Mesothelial cell of epicardium (in vitro differentiated cells): ENCODE measurements around the gene C1orf56. TPM values are rescaled to one million over a fixed set of nuclear protein-coding genes. Genes with fewer than 3 reads are reported as not detected.
A peak's percentile ranks its signal among the peaks of the same experiment; 100 is the strongest.

Source experiments
- DNase-seq, 2 experiments: peaks; one replicate each; pipeline ENCODE4 v3.0.0; 2021; ENCODE audit warnings: low spot score in 2 of 2; ENCODE audit not compliant: unreplicated experiment in 2 of 2
- H3K27ac Mint-ChIP-seq: 2 replicates; pipeline ENCODE4 v1.8.0; 2021; ENCODE audit warnings: mixed read lengths
- H3K27me3 Mint-ChIP-seq: 2 replicates; pipeline ENCODE4 v1.8.0; 2021; ENCODE audit warnings: low read depth, mixed read lengths
- H3K36me3 Mint-ChIP-seq: 2 replicates; pipeline ENCODE4 v1.8.0; 2021; ENCODE audit warnings: mixed read lengths
- H3K4me1 Mint-ChIP-seq: 2 replicates; pipeline ENCODE4 v1.8.0; 2021; ENCODE audit warnings: mixed read lengths
- H3K4me3 Mint-ChIP-seq: 2 replicates; pipeline ENCODE4 v1.8.0; 2021; ENCODE audit warnings: mild to moderate bottlenecking, moderate library complexity, mixed read lengths
- H3K9me3 Mint-ChIP-seq: 2 replicates; pipeline ENCODE4 v1.8.0; 2021; ENCODE audit warnings: mixed read lengths
- total RNA-seq: library from RNA; stranded (reverse); gene quantifications from 3 replicates; pipeline ENCODE4 v1.2.1, GENCODE V29; 2021
- TF ChIP-seq, protein P1 (sequence below): fragments of 200-600 bp; sonication (generic); IDR thresholded peaks from one replicate; pipeline ENCODE4 v1.5.0; 2021; ENCODE audit warnings: antibody characterized with exemption; ENCODE audit not compliant: unreplicated experiment

Gene C1orf56
- total RNA-seq, 1 donor from 2014 or later: 4.2 TPM

DNA sequence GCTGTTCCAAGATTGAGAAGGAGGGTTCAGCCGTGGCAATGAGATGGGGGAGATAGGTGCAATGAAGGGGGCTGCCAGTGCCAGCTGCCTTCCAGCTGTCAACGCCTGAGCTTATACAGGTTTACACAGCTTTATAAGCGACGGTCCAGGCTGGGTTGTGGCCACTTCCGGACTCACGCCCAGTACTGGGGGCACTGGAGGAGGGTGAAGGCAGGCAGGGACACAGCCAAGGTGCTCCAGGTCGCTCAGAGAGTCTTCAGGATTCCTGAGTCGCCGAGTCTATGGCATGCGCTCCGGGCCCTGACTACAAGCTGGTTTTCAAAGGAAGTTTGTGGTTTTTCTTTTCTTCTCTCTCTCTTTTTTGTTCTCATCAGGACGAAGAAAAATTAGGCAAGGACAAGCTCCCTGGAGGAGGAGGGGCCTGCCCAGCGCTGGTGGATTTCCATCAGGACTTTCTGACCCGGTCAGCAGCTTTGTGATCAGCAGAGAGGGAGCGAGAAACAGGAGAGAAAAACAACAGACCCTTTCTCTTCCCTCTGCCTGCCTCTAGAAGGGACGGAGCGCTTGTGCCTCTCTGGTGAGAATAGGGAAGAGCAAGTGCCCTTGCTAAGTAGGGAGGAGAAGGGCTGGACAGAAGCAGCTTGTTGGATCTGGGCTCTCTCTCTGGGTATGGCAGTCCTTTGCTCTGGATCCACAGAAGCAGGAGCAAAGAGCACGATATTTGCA lies 41.1 kb upstream of the C1orf56 start, which contains the start of gene MINDY1:
MINDY1 (minus strand) TSS at position 576 of the 726 bp plus-strand sequence. CDS start 4,285 bp downstream, outside the sequence.
- Mint-ChIP-seq H3K36me3 (peaks cover 6% of the 10 kb centered on the region), H3K4me1 (peaks cover 70% of the 10 kb centered on the region), H3K9me3 (no peaks in the 10 kb centered on the region), H3K4me3 (peak within 1 kb of the TSS; percentile 97), H3K27me3 (no peaks in the 10 kb centered on the region), H3K27ac (peak within 1 kb of the TSS; percentile 100)
- TF ChIP-seq, protein P1, sequence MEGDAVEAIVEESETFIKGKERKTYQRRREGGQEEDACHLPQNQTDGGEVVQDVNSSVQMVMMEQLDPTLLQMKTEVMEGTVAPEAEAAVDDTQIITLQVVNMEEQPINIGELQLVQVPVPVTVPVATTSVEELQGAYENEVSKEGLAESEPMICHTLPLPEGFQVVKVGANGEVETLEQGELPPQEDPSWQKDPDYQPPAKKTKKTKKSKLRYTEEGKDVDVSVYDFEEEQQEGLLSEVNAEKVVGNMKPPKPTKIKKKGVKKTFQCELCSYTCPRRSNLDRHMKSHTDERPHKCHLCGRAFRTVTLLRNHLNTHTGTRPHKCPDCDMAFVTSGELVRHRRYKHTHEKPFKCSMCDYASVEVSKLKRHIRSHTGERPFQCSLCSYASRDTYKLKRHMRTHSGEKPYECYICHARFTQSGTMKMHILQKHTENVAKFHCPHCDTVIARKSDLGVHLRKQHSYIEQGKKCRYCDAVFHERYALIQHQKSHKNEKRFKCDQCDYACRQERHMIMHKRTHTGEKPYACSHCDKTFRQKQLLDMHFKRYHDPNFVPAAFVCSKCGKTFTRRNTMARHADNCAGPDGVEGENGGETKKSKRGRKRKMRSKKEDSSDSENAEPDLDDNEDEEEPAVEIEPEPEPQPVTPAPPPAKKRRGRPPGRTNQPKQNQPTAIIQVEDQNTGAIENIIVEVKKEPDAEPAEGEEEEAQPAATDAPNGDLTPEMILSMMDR: no peak
- DNase-seq: peak in 1 of 2 experiments; percentile 70

DNA sequence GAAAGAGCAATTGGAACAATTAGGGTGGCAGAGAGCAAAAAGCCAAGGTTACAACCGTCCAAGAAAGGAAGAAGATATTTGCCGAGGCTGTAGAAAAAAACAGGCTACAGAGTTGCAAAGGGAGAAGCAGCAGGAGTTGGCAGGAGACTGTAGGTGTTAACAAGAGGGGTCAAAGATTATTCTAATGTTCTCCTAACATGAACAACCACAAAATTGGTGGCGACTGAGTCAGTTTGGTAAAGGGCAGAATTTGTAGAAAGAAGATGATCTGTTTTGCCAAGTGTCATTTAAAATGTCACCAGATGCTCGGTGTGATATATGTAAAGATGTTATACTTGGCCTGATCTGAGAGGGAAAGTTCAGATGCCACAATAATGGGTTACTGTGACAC lies 39.7 kb upstream of the C1orf56 start:
- no peak for DNase-seq
- Mint-ChIP-seq H3K9me3 (no peaks in the 10 kb centered on the region), H3K36me3 (peaks cover 2% of the 10 kb centered on the region), H3K27me3 (no peaks in the 10 kb centered on the region), H3K4me1 (peaks cover 66% of the 10 kb centered on the region), H3K27ac (peak overlapping the region; percentile 100), H3K4me3 (peak overlapping the region; percentile 97)
- TF ChIP-seq, protein P1: no peak

DNA sequence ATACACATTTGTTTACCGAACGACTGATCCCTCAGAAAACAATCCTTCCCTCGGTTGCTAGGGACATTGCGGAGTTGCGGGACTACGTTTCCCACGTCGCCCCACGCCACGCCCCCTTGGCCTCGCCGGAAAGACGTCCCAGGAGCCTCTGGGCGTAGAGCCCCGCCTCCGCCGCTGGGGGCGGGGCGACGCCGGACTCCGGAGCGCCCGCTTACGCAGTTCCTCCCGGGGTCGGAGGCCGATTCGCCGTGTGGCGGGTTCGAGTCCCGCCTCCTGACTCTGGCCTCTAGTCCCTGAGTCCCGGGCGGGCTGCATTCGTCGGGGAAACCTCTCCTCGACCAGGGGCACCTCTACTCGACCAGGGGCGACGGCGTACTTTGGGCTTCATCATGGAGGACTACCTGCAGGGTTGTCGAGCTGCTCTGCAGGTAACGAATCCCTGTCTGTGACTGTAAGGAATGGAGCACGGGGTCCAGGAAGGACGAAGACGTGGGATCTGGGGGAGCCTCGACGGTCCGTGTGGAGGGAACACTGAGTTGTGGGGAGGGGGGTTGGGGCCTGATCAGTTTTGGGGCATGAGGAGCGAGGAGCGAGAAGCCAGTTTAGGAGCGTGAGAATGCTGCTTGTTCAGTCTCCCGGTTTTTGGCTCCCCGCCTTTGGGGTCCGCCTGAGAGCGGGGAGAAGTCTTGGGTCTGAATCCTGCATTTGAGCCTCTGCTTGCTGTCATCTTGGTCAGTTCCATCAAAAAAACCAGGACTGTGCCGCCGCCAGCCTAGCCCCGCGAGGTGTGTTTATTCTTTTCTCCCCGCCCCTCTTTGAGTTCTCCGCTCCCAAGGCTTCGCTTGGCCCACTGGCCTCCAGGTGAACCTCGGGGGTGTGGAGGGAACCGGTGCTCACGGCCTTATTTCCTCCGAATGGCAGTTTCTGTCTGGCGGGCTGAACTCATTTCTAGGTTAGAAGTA lies 39.0 kb upstream of the C1orf56 start, which contains the start of gene PRUNE1:
PRUNE1 (plus strand) TSS at position 206 of the 962 bp plus-strand sequence; CDS start at position 390, 184 bp downstream.
- H3K9me3 Mint-ChIP-seq: no peaks in the 10 kb centered on the region
- H3K4me3 Mint-ChIP-seq: peak within 1 kb of the TSS; percentile 97
- peaks cover 2% of the 10 kb centered on the region for H3K36me3 Mint-ChIP-seq
- peak within 1 kb of the TSS; percentile 100 for H3K27ac Mint-ChIP-seq
- H3K27me3 Mint-ChIP-seq: no peaks in the 10 kb centered on the region
- peak; percentile 89 to 91 for DNase-seq
- TF ChIP-seq, protein P1: no peak
- H3K4me1 Mint-ChIP-seq: peaks cover 64% of the 10 kb centered on the region

DNA sequence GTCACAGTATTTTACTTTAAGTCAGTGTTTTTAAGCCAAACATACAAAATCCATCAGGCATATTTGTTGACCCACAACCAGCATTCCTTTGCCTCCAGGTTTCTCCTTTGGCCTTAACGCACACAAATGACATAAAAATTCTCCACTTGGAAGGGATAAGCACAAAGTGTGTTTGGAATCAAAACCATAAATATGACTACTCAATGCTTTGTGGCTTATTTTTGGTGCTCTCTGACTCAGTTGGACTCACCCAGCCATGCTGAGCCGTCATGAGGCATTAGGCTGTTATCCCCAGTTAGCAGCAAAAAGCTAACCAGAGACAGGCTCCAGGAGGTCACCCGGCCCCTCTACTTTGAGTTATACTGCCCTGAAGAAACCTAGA lies 38.4 kb upstream of the C1orf56 start:
- DNase-seq: no peak
- Mint-ChIP-seq H3K4me1 (peaks cover 61% of the 10 kb centered on the region), H3K36me3 (peaks cover 2% of the 10 kb centered on the region), H3K4me3 (peak overlapping the region; percentile 97), H3K27ac (peak overlapping the region; percentile 100), H3K9me3 (no peaks in the 10 kb centered on the region), H3K27me3 (no peaks in the 10 kb centered on the region)
- TF ChIP-seq, protein P1: no peak

DNA sequence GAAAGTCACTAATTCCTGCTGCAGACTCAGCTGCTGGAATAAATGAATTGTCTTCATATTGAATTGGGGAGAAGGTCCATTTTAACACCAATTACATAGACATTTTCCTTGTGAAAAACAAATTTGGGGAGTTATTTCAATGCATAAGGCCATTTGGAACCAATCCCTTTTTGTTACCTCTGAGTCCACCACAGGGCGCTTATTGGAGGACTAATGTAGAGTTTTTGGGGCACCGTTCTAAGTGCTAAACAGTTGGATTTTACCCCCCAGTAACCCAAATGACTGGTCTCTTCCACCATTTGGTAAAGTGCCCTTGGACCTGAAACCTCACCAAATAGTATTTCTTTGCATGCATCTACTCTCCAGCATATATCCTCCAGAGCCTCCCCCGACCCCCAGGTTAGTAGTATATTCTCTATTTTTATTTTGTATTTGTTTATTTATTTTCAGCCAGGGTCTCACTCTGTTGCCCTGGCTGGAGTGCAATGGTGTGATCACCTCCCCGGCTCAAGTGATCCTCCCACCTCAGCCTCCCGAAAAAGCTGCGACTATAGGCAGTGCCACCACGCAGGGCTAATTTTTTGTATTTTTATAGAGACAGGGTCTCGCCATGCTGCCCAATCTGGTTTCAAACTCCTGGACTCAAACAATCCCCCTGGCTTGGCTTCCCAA lies 37.7 kb upstream of the C1orf56 start:
- H3K36me3 Mint-ChIP-seq: peaks cover 2% of the 10 kb centered on the region
- TF ChIP-seq, protein P1: no peak
- no peaks in the 10 kb centered on the region for H3K27me3 Mint-ChIP-seq
- peak overlapping the region; percentile 97 for H3K4me3 Mint-ChIP-seq
- H3K4me1 Mint-ChIP-seq: peaks cover 56% of the 10 kb centered on the region
- H3K27ac Mint-ChIP-seq: peak overlapping the region; percentile 100
- DNase-seq: no peak
- no peaks in the 10 kb centered on the region for H3K9me3 Mint-ChIP-seq
